GM19324 (cell line): ENCODE data around the gene CXCL1.
"Not testable (repeated sequence)": the region's sequence is repeated elsewhere in the genome, so short reads cannot be mapped to it uniquely, and the experiment has no call there.

Source experiments
- ATAC-seq: cut with Tn5 transposase; IDR thresholded peaks from one replicate; pipeline ENCODE4 v1.9.1; 2021; ENCODE audit warnings: mild to moderate bottlenecking, moderate library complexity; ENCODE audit not compliant: unreplicated experiment, low FRiP score

CXCL1 gene

GRCh38 chr4:73871511-73872310 is 2.5 kb downstream of the CXCL1 start:
- no peak for ATAC-seq

GRCh38 chr4:73872316-73873108 is 3.3 kb downstream of the CXCL1 start:
- ATAC-seq, result no peak

- ATAC-seq, result no peak
Observed at GRCh38 chr4:73874386-73874785, 5.2 kb downstream of the CXCL1 start.

- no peak for ATAC-seq
Observed at GRCh38 chr4:73875401-73875800, 6.2 kb downstream of the CXCL1 start.

- ATAC-seq, result no peak
Observed at GRCh38 chr4:73883306-73883705, 14.1 kb downstream of the CXCL1 start.

GRCh38 chr4:73885574-73886267 is 16.5 kb downstream of the CXCL1 start:
- ATAC-seq, result no peak

GRCh38 chr4:73891326-73891725 is 22.1 kb downstream of the CXCL1 start:
- no peak for ATAC-seq

GRCh38 chr4:73891739-73892405 is 22.7 kb downstream of the CXCL1 start:
- no peak for ATAC-seq

- ATAC-seq, result no peak
Observed at GRCh38 chr4:73892966-73893365, 23.8 kb downstream of the CXCL1 start.

GRCh38 chr4:73894001-73894400 is 24.8 kb downstream of the CXCL1 start:
- no peak for ATAC-seq

GRCh38 chr4:73895201-73896175 is 26.3 kb downstream of the CXCL1 start:
- ATAC-seq, result no peak

GRCh38 chr4:73896416-73896815 is 27.2 kb downstream of the CXCL1 start:
- ATAC-seq, result no peak

GRCh38 chr4:73897380-73898136 is 28.4 kb downstream of the CXCL1 start:
- ATAC-seq, result no peak

- ATAC-seq, result not testable (repeated sequence)
Observed at GRCh38 chr4:73899338-73899737, 30.1 kb downstream of the CXCL1 start.

GRCh38 chr4:73901031-73901430 is 31.8 kb downstream of the CXCL1 start:
- ATAC-seq, result no peak

- no peak for ATAC-seq
Observed at GRCh38 chr4:73902038-73902637, 32.9 kb downstream of the CXCL1 start.

- no peak for ATAC-seq
Observed at GRCh38 chr4:73902817-73903547, 33.8 kb downstream of the CXCL1 start.

GRCh38 chr4:73904491-73904890 is 35.3 kb downstream of the CXCL1 start:
- ATAC-seq, result no peak
